ENCODE measurements around the gene SMCP.

The SMCP gene

DNA sequence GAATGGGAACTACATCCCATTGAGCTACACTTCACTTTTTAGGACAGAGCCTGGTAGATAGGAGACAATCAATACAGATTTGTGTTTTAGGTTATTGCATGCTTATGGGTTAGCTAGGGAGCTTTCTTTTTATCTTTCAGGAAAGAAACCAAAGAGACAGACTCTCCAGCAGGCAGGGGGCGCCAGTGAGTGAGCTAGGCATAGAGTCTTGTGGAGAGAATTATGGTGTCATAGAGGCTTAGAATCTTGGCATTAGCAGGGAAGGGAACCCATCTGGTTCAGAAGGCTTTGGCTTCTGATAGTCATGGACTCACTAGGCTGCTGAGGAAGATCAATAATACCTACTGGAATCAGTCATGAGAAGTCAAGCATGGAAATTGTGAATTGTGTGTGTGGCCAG lies at the start of gene SMCP:
SMCP (plus strand) TSS at position 281 of the 400 bp plus-strand sequence. CDS start 6,101 bp downstream, outside the sequence.
- peak in 1 of 2 experiments; percentile 1 for DNase-seq

DNA sequence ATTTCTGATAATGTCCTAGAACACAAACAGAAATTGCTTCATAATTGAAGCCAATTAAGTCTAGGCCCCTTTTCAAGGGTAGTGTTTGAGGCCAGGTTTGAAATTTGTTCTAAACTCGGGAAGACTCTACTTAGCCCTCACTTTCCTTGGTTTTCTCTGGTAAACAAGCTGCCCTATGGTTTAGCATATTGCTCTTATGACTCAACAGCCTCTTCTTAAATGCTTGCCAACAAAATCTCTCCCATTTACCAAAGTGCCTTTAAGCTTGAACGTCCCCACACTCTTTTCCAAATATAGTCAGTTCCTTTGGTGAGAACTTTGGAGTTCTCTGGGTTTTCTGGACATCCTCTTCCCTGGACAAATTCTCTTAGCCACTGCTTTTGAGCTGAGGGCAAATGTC lies 41.3 kb upstream of the SMCP start:
- no peak for DNase-seq

DNA sequence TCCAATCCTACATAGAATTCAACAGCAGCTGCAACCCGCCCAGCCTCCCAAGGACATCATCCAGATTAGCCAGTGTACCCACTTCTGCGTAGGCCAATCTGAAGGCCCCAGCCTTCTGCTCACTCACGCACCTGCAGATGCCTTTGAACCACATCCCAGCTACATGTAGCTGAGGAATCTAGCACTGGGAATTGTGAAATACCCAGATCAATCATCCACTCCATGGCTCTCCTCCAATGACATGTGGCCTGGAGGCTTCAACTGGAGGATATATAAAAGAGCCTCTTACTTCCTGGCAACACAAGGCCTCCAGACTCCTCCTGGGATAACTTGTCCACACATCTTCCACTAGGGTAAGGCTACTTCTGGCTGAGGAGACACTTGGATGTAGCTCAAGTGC lies 35.6 kb upstream of the SMCP start, which contains the start of gene LCE6A:
LCE6A (plus strand) TSS at position 301 of the 400 bp plus-strand sequence. CDS start 665 bp downstream, outside the sequence.
- no peak for DNase-seq

DNA sequence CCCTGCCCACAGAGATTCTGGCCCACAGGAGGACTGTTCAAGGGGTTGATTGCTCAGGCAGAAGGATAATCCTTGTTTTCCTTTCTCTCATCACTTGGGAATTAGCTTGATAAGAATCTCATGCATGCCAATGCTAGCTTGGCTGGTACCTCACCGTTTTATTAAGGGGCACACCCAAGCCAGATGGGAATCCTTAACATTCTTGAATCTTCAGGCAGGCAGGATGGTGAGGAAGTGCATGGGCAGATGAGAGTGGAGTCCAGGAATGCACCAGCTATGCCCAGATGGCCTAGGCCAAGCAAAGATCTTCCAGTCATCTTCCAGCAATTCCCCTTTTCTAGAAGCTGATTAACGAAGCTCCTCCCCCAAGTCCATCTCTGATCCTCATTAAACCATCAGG lies 22.5 kb upstream of the SMCP start:
- no peak for DNase-seq

DNA sequence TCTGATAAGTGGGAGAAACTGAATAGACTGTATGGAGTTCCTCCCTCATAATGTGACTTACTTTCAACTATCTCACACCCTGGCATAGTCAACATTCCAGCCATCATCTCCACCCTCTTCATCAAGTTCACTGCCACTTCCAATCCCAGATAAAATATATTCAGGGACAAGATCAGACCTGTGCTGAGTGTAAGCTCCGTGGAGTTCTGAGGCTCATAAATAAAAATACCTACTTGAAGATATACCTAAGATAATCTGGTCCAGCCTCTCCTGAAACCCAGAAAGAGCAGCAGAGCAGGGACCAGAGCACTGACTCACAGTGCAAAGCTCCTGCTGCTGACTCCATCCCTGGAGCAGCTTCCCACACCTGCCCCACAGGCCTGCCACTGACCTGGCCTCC lies 20.1 kb upstream of the SMCP start:
- DNase-seq = no peak

DNA sequence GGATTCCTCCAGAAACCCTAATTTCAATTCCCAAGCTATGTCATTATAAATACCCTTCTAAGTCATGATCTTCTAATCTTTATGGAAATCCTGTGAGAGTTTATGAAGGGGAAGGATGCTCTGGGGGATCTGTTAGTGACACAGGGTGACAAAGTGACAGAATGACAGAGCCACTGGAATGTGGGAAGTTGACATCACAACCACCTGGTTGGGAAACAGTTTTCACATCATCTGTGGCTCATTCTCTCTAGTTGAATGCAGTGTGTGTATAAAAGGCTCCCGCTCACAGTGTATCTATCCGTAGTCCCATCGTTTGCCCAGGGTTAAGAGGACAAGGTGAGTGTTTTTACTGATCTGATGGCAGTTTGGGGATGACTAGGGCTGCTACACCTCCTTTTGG lies 18.4 kb upstream of the SMCP start, which contains the start of gene LCE7A:
LCE7A (plus strand) TSS at position 301 of the 400 bp plus-strand sequence. CDS start 702 bp downstream, outside the sequence.
- no peak for DNase-seq

DNA sequence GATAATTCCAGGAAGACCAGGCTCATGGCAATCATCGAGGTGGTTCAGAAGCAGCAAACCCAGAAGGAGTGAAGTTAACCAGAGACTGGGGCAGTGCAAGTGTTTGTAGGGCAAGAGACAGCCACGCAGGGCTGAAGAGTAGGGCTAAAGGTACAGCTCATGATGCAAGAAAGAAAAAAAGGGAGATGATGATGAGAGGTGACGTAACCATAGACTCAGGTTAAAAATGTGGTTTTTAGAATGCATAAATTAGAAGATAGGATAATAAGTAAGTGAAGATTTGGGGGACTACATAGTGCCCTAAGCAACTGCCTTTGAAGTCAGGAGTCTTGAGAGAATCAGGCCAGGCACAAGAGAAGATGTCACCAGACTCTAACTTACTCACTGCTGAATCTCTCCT lies 18.0 kb upstream of the SMCP start:
- no peak for DNase-seq

- no peak for DNase-seq
Measured at GRCh38 chr1:152861374-152861773, 16.7 kb upstream of the SMCP start.

DNA sequence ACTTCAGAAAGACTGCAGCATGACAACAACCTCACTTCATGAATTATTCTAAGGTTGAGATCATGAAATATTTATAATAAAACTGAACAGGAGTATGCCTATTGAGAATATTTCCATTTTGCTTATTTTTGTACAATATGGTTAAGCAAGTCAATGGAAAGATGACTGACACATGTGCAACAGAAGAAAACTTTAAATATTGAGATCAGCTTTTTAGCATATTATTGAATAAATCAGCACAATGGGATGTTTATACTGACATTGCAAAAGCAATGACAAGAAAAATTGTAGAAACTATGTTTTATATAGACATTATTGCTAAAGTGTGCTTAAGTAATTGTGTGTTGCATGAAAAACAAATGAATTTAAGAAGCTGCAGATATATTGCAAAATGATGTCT lies 13.7 kb upstream of the SMCP start:
- DNase-seq = no peak

DNA sequence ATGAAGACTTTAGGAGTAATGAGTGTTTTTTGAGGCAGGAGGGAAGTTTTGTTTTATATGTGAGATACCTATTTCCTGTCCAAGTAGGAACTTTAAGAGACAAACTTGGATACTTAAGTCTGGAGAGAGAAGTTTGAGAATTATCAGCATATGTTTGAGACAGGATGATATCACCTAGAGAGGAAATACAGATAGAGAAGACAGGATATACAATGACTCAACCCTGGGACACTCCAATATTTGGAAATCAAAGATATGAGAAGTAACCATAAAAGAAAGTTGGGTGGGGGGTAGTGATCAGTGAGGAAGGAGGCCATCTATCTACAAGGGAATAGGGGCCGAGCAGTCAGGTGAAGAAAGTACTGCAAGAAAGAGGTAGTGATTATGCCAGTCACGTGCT lies 11.8 kb upstream of the SMCP start:
- no peak for DNase-seq

GRCh38 chr1:152869808-152870419 lies 8.2 kb upstream of the SMCP start:
- peak; percentile 5 to 35 for DNase-seq

GRCh38 chr1:152870831-152871730 lies 7.0 kb upstream of the SMCP start:
- no peak for DNase-seq

DNA sequence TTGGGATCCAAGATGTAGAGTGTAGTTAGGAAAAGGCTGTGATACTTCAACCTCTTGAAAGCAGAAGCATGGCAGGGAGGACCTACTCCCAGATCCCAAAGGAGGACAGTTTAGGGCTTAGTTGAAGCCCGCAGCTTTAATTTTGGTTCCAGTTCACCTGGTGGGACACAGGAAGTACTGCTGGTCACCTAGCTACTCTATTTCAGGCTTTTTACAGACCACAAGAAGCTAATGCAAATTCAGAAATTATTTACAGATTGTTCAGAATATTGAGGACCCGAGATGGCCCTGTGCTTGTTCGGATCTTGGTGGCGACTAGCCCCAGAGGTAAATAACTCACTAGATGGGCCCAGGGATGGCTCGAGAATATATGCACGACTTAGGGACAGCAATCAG lies 6.4 kb upstream of the SMCP start:
- DNase-seq = no peak

DNA sequence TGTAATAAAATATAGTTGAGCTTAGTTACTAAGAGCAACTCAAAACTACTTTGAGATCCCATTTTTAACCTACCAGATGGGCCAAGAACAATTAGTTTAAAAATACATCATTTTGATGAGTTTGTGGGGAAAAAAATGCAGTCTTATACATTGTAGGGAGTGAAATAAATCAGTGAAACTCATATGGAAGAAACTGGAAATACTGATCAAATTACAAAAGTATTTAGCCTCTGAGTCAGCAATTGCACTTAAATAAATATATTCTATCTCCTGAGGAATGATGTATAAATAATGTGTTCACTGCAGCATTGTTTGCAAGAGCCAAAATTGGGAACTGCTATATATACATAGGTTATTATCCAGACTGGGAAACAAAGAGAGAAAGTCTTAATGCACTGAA lies 4.6 kb upstream of the SMCP start:
- no peak for DNase-seq

- no peak for DNase-seq
Measured at GRCh38 chr1:152876827-152877226, 1.3 kb upstream of the SMCP start.

DNA sequence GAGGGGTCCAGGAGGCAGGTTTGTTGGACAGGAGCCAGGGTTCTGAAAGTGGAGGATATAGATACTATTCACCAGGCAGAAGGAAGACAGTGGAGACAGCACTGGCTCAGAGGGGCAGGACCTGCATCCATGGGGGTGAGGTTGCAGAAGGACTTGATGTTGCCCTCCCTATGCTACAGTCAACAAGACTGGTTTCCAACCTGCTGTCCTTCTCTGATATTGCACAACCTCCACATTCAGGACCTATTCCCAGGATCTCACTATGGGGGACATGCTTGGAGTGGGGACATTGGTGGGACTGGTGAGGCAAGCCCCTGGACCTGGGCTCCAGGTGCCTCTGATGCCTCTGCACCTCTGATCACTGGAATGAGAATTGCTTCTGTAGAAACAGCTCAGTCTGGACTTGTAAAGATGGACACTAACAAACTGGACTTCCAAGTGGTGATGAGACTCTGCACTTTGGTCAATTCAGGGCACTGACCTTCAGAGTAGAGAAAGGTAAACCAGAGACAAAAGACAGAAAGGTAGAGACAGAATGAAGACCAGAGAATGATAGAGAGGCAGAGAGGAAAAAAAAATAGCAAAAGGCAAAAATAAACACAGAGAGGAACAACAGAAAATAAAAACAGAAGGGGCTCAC lies 1.6 kb downstream of the SMCP start:
- DNase-seq = no peak

DNA sequence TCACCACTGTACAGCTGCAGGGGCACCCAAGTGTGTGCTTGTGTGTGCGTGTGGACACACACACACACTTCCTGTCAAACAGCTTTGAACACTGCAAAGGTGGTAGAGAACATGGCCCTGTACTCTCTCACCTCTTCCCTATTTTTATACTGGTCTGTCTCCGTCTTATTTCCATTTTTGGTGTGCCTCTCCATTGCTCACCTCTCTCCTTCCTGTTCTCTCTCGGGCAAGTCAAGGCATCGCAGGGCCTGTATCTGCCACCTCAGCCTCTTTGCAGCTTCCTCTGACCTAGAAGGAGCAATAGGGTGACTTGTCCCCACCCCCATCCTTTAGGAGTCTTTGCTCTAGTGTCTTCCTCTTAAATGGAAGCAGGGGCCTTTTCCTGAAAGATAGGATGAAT lies 2.2 kb downstream of the SMCP start:
- no peak for DNase-seq

DNA sequence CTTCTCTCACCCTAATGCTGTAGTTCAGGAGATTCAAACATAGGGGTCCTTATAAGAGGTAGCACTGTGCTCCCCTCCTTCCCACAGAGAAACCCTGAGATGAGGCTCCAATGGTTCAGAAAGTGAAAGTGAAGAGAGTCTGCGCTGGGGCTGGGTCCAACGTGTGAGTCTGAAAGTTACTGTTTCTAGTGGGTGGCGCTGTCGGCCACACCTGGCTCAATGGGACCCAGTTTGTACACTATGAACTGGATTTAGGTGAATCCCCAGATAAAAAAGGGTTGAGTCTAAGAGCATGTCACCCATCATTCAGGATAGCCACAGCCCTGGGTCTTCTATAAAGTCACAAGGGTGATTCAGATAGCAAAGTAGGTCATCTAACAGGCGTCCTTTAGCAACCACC lies 2.8 kb downstream of the SMCP start:
- DNase-seq = no peak

GRCh38 chr1:152884085-152884484 lies 6.0 kb downstream of the SMCP start:
- no peak for DNase-seq

- DNase-seq = no peak
Measured at GRCh38 chr1:152884506-152884905, 6.4 kb downstream of the SMCP start.

GRCh38 chr1:152884966-152885624 lies 7.0 kb downstream of the SMCP start:
- DNase-seq = no peak

- no peak for DNase-seq
Measured at GRCh38 chr1:152886085-152886484, 8.0 kb downstream of the SMCP start.

DNA sequence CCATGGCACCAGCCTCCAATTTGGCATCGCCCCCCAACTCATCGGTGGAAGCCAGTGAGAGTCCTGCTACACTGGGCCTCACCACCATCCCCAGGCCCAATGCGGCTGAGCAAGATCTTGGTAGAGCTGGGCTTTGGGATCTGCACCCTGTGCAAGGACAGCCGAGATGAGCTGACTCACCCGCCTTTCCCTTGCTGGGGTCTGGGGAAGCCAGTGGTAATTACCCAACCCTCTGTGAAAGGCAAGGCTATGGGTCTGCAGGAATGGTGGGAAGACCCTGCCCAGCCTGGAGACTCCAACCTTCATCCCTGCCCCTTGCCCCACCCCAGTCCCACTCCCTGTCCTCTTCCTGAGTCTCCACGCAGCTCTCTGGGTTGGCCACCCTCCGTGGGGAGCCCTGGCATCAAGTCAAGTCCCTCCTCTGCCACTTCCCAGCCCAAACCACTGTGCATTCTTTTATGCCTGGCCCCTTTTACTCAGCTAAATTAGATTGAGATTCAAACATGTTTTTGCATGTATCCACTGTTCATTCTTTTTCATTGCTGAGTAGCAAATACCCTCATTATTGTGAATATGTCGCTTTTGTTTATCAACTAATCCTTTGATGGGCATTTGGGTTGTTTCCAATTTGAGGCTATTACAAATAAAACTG lies 8.8 kb downstream of the SMCP start:
- DNase-seq = no peak

All from AML-193 (cell line).